ENCODE data around the gene LHX6.
A peak's percentile ranks its signal among the peaks of the same experiment; 100 is the strongest.

LHX6 gene

DNA sequence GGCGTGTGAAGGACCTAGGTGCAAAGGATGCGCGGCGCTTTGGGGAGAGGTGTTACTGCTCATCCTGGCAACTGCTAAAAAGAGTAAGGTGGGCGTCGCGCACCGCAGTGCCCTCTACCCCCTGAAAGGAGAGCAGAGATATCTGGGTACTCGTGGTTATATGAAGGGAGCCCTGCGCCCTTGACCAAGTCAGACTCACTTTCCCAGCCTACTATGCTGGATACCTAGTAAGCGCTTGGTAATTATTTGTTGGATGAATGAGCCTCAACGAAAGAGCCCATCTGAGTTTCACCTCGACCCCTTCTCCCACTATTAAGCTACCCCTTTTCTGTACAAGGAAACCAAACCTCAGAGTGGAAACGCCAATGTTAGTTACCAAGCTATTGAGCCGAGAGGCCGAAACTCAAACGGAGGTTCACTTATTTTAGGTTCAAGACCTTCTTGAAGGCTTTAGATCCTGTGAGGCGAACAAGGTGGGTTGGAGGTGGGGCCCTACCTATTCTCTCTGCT is 8.0 kb downstream of the LHX6 start:
- H3K9me3 ChIP-seq (ENCODE audit: severe bottlenecking) = peaks cover 7% of the 10 kb centered on the region
- DNase-seq = no peak
- TF ChIP-seq, protein P1, sequence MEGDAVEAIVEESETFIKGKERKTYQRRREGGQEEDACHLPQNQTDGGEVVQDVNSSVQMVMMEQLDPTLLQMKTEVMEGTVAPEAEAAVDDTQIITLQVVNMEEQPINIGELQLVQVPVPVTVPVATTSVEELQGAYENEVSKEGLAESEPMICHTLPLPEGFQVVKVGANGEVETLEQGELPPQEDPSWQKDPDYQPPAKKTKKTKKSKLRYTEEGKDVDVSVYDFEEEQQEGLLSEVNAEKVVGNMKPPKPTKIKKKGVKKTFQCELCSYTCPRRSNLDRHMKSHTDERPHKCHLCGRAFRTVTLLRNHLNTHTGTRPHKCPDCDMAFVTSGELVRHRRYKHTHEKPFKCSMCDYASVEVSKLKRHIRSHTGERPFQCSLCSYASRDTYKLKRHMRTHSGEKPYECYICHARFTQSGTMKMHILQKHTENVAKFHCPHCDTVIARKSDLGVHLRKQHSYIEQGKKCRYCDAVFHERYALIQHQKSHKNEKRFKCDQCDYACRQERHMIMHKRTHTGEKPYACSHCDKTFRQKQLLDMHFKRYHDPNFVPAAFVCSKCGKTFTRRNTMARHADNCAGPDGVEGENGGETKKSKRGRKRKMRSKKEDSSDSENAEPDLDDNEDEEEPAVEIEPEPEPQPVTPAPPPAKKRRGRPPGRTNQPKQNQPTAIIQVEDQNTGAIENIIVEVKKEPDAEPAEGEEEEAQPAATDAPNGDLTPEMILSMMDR (IDR thresholded peaks at IDR 0.05; ENCODE audit: low read depth, low read length) = no peak
- H3K27ac ChIP-seq = no peak overlapping the region
- no peaks in the 10 kb centered on the region for H3K36me3 ChIP-seq
- H3K27me3 ChIP-seq (ENCODE audit: insufficient read depth, low read depth, severe bottlenecking) = peaks cover 98% of the 10 kb centered on the region
- 0 out of 2 replicates have a peak overlapping the region, but pooled peaks have one; percentile 32 for H3K4me3 ChIP-seq (ENCODE audit: low read depth, low read length)

DNA sequence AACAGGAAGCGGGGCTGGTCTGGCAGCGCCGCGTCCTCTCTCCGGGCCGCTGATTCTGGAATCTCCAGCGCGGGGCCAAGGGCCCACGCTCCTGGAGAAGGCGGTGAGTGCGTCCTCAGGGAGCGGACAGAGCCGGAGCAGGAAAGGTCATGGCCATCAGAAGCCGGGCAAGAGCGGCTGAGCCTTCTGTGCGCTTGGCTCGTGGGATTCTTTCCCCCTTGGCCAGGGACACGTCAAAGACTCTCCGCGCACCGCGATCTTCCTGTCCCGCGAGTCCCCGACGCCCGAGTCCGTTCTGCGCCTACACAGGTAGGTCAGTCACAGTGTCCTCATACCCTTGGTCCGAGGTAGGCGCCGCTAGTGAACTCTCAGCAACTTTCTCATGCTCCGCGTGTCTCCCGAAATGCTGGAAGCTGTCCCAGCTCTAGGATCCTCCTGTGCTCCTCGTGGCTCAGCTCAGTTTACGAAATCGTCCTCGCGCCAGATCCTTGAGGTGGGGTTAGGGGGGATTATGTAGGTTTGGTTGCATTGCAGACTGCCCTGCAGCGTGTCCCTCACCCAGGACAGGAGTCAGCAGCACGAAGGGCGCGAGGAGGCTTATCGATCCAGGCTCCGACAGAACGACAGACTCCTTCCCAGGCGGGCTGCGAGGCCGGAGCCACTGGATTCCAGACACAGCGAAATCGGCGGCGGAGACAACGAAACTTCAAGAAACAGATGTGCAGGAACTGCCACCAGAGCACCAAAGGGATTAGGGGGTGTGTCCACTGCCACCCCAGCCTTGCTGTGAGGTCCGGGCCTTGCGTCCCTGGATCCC is 8.7 kb downstream of the LHX6 start:
- Histone ChIP-seq H3K27ac (no peak overlapping the region), H3K4me3 (ENCODE audit: low read depth, low read length) (peak overlapping the region; percentile 32), H3K27me3 (ENCODE audit: insufficient read depth, low read depth, severe bottlenecking) (peaks cover 98% of the 10 kb centered on the region), H3K36me3 (no peaks in the 10 kb centered on the region), H3K9me3 (ENCODE audit: severe bottlenecking) (peaks cover 2% of the 10 kb centered on the region)
- peak; percentile 33 for DNase-seq
- TF ChIP-seq, protein P1 (IDR thresholded peaks at IDR 0.05; ENCODE audit: low read depth, low read length) = no peak

DNA sequence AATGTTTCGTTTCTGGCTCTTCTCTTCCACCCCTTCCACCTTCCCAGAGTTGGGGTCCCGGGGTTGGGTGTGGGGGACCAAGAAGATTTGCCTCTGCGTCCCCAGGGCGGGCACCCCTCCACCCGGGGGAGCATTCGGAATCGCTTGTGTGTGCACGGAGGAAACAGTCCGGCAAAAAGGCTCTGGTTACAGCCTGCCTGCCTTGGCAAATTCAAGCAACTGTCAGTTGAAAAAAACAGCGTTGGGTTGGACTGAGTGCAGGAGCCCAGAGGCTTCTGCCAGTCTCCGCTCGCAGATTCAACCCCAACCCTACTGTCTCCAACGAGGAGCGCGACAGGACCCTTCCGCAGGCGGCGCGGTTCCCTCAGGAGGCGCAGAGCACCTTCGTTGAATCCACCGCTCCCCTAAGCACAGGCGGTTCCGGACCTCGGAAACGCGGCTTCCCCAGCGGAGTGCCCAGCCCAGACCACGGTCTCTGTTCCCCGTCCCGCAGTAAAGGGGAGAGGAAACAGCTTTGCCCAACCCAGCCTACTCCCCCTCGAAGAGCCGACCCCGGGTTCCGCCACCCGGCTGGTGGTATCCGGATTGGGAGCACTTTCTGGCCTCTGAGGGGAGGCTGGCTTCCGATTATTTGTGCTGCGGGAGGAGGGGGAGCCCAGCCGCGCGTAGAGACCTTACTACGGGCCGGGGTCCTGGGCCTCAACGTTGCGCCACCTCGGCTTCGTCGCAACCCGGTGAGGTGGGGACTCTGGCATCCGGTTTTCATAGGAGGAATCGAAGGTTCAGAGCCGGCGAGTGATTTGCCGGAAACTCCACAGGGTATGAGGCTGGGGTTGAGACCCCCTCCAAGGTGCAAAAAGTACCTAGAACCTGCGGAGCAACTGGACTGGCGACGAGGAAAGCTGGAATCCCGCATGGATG is 9.6 kb downstream of the LHX6 start:
- DNase-seq = no peak
- TF ChIP-seq, protein P1 (IDR thresholded peaks at IDR 0.05; ENCODE audit: low read depth, low read length) = no peak
- Histone ChIP-seq H3K27ac (no peak overlapping the region), H3K9me3 (ENCODE audit: severe bottlenecking) (peaks cover under 1% of the 10 kb centered on the region), H3K27me3 (ENCODE audit: insufficient read depth, low read depth, severe bottlenecking) (peaks cover 98% of the 10 kb centered on the region), H3K4me3 (ENCODE audit: low read depth, low read length) (peak overlapping the region; percentile 32), H3K36me3 (no peaks in the 10 kb centered on the region)

DNA sequence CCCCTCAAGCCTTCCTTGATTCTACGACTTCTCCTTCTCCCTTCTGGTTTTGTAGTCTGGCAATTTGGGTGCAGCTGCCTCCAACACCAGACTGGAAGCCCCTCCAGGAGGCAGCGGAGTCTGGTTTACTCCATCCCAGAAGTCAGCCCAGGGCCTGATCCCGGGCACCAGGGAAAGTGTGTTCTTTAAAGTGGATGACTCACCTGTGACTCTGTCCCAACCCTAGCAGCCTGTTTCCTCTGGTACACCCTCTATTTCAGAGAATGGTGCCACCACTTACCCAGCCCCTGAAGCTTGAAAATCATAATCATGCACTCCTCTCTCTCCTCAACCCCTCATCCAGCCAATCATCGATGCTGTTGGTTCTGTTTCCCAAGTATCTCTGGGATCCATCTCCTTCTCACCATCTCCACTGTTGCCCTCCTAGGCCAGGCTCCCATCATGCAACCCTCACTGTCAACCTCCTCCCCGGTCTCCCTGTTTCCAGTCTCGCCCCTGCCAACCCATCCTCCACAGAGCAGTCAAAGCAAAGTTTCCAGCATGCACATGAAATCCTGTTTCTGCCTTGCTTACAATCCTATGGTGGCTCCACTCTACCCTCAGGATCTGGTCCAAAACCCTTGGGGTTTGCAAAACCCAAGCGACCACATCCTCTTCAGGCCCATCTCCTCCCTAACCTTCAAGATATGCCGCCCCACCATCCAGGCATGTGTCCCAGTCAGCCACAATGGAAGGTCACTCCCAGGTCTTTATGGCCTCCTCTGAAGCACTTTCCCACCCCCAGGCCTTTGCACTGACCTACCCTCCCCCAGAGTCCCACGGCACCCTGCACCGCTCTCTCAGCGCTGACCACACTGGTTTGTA is 10.5 kb downstream of the LHX6 start:
- Histone ChIP-seq H3K36me3 (no peaks in the 10 kb centered on the region), H3K27ac (no peak overlapping the region), H3K4me3 (ENCODE audit: low read depth, low read length) (no peak overlapping the region), H3K9me3 (ENCODE audit: severe bottlenecking) (peaks cover 2% of the 10 kb centered on the region), H3K27me3 (ENCODE audit: insufficient read depth, low read depth, severe bottlenecking) (peaks cover 96% of the 10 kb centered on the region)
- TF ChIP-seq, protein P1 (IDR thresholded peaks at IDR 0.05; ENCODE audit: low read depth, low read length) = no peak
- no peak for DNase-seq

DNA sequence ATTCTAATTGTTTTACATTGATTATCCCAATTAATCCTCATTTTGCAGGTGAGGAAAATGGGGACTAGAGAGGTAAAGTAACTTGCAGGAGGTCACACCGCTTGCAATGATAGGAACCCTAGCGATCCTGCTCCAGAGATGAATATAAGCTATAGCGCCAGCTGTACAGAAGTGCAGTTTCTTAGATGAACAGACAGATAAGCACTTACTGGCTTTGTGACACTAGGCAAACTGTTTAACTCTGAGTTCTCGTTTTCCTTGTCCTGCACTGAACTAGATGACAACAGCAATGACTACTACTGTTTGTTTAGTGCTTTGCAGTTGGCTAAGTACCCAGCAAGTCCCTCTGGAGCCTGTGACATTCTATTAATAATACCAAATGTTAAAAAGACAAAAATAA is 11.1 kb downstream of the LHX6 start:
- peaks cover 3% of the 10 kb centered on the region for H3K9me3 ChIP-seq (ENCODE audit: severe bottlenecking)
- H3K4me3 ChIP-seq (ENCODE audit: low read depth, low read length) = no peak overlapping the region
- no peak for DNase-seq
- H3K27me3 ChIP-seq (ENCODE audit: insufficient read depth, low read depth, severe bottlenecking) = peaks cover 96% of the 10 kb centered on the region
- TF ChIP-seq, protein P1 (IDR thresholded peaks at IDR 0.05; ENCODE audit: low read depth, low read length) = no peak
- no peak overlapping the region for H3K27ac ChIP-seq
- no peaks in the 10 kb centered on the region for H3K36me3 ChIP-seq
